ENCODE data around the gene MACO1. TPM values are rescaled to one million over a fixed set of nuclear protein-coding genes. Genes with fewer than 3 reads are reported as not detected.

Gene MACO1
- total and polyA plus RNA-seq, 2 experiments from 2014 or later, result 12.4 to 16.8 TPM

DNA sequence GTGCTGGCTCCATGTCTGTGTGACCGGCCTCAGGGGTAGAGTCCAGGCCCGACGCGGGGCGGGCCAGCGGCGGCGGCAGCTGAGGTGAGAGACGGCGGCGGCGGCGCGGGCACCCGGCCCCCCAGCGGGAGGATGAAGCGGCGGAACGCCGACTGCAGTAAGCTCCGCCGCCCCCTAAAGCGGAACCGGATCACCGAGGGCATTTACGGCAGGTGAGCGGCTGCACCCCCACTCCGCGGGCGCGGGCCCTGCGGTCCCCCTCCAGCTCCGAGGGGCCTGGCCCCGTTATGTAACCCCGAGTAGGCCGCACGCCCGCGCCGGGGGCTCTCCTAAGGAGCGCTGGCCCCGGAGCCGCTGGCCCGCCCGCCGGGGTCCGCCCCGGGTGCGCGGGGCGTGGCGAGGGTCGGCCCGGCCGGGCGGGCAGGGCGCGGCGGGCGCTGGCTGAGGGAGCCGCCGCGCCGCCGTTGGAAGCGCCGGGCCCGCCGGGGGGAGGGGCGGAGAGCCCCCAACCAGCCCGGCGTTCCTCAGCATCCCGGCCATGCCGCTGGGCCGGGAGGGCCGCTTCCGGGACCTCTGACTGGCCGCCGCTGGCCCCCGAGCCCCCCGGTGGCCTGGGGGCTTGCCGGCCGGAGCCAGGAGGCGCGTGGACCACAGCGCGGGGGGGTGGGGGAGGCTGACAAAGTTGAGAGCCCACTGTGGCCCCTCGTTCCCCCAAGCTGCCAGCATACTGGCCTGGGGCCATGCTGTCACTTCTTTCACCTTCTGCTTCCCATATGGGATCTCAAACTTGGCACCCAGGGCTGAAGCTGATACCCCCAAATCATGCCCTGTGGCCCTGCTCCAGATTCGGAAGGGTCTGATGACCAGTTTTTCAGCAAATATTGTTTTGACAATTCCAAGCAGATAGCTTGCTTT, 527 bp downstream of the MACO1 start:
- peak overlapping the region; percentile 81 for H3K4me2 ChIP-seq (ENCODE audit: unreplicated experiment)
- H3K9ac ChIP-seq, result peak overlapping the region; percentile 99
- 1% methylated on average over 28 to 38 of the region's 89 CpGs for WGBS, 2 experiments (ENCODE audit: low coverage in 1 of 2, low lambda C conversion rate in 2 of 2, missing lambda C conversion rate in 2 of 2)
- DNase-seq, result peak; percentile 28
- peak overlapping the region; percentile 96 for H3K27ac ChIP-seq
- H3K9me2 ChIP-seq (ENCODE audit: insufficient read depth), result no peaks in the 10 kb centered on the region
- no peaks in the 10 kb centered on the region for H3K27me3 ChIP-seq (replicated peaks; ENCODE audit: insufficient read depth)
- peaks cover 56% of the 10 kb centered on the region for H3K79me2 ChIP-seq (ENCODE audit: insufficient read depth)
- no peaks in the 10 kb centered on the region for H3K36me3 ChIP-seq (ENCODE audit: low read depth)
- peak overlapping the region; percentile 94 for H3K4me3 ChIP-seq
- peak overlapping the region; percentile 93 for H2AFZ ChIP-seq
- no peaks in the 10 kb centered on the region for H3K9me3 ChIP-seq (ENCODE audit: low read depth)
- H3K4me1 ChIP-seq (ENCODE audit: insufficient read depth), result peaks cover 39% of the 10 kb centered on the region
- in situ Hi-C loops (cut with MboI), result no loop called here
- TF ChIP-seq EZH2phosphoT487 (IDR thresholded peaks at IDR 0.05; ENCODE audit: insufficient read depth, low read depth), result no peak
- H4K20me1 ChIP-seq (ENCODE audit: insufficient read depth), result no peaks in the 10 kb centered on the region; the same call in 1 of the 2 replicates
- H3F3A ChIP-seq (ENCODE audit: insufficient read depth), result peaks cover 23% of the 10 kb centered on the region

- Histone ChIP-seq H2AFZ (peak overlapping the region; percentile 75), H3K9ac (peak overlapping the region; percentile 99), H3K4me3 (peak overlapping the region; percentile 94), H3F3A (ENCODE audit: insufficient read depth) (peaks cover 25% of the 10 kb centered on the region), H3K27ac (0 out of 2 replicates have a peak overlapping the region, but pooled peaks have one; percentile 18), H3K4me1 (ENCODE audit: insufficient read depth) (peaks cover 41% of the 10 kb centered on the region), H3K9me3 (ENCODE audit: low read depth) (no peaks in the 10 kb centered on the region), H3K4me2 (ENCODE audit: unreplicated experiment) (peak overlapping the region; percentile 81), H3K27me3 (replicated peaks; ENCODE audit: insufficient read depth) (no peaks in the 10 kb centered on the region), H3K79me2 (ENCODE audit: insufficient read depth) (peaks cover 65% of the 10 kb centered on the region), H3K9me2 (ENCODE audit: insufficient read depth) (no peaks in the 10 kb centered on the region), H4K20me1 (ENCODE audit: insufficient read depth) (no peaks in the 10 kb centered on the region; the same call in 1 of the 2 replicates), H3K36me3 (ENCODE audit: low read depth) (no peaks in the 10 kb centered on the region)
- peak; percentile 23 for DNase-seq
- no peak for TF ChIP-seq EZH2 (IDR thresholded peaks at IDR 0.05; ENCODE audit: insufficient read depth, poor library complexity, severe bottlenecking)
- no peak for TF ChIP-seq EZH2phosphoT487 (IDR thresholded peaks at IDR 0.05; ENCODE audit: insufficient read depth, low read depth)
- WGBS, 2 experiments (ENCODE audit: low coverage in 1 of 2, low lambda C conversion rate in 2 of 2, missing lambda C conversion rate in 2 of 2), result 31 to 32% methylated on average over 6 of the region's 6 CpGs
- in situ Hi-C loops (cut with MboI), result no loop called here
Measured at GRCh38 chr1:25431955-25432719, 1.4 kb downstream of the MACO1 start.

- H3K9ac ChIP-seq, result 0 out of 2 replicates have a peak overlapping the region, but pooled peaks have one; percentile 99
- no peaks in the 10 kb centered on the region for H3K9me3 ChIP-seq (ENCODE audit: low read depth)
- no peaks in the 10 kb centered on the region for H3K9me2 ChIP-seq (ENCODE audit: insufficient read depth)
- no peaks in the 10 kb centered on the region for H3K36me3 ChIP-seq (ENCODE audit: low read depth)
- in situ Hi-C loops (cut with MboI), result no loop called here
- peaks cover 25% of the 10 kb centered on the region for H3F3A ChIP-seq (ENCODE audit: insufficient read depth)
- no peak for DNase-seq
- no peaks in the 10 kb centered on the region; the same call in 1 of the 2 replicates for H4K20me1 ChIP-seq (ENCODE audit: insufficient read depth)
- TF ChIP-seq EZH2phosphoT487 (IDR thresholded peaks at IDR 0.05; ENCODE audit: insufficient read depth, low read depth), result no peak
- no peak for TF ChIP-seq EZH2 (IDR thresholded peaks at IDR 0.05; ENCODE audit: insufficient read depth, poor library complexity, severe bottlenecking)
- H3K4me3 ChIP-seq, result peak overlapping the region; percentile 94
- H3K79me2 ChIP-seq (ENCODE audit: insufficient read depth), result peaks cover 72% of the 10 kb centered on the region
- H3K27ac ChIP-seq, result no peak overlapping the region
- H3K27me3 ChIP-seq (replicated peaks; ENCODE audit: insufficient read depth), result no peaks in the 10 kb centered on the region
- H3K4me1 ChIP-seq (ENCODE audit: insufficient read depth), result peaks cover 40% of the 10 kb centered on the region
- 96% methylated on average over 6 of the region's 6 CpGs for WGBS, 2 experiments (ENCODE audit: low coverage in 1 of 2, low lambda C conversion rate in 2 of 2, missing lambda C conversion rate in 2 of 2)
- H3K4me2 ChIP-seq (ENCODE audit: unreplicated experiment), result peak overlapping the region; percentile 81
- H2AFZ ChIP-seq, result no peak overlapping the region
Measured at GRCh38 chr1:25432749-25433388, 2.2 kb downstream of the MACO1 start.

Data from GM23248 (cell line).